Esophagus squamous epithelium (tissue), 5 donors: ENCODE results near the gene SOWAHD. TPM values are rescaled to one million over a fixed set of nuclear protein-coding genes. Genes with fewer than 3 reads are reported as not detected.

Experiments used
- DNase-seq: peaks from one replicate; lab custom pipeline; 2025; lab: John Stamatoyannopoulos, UW
- H3K27ac ChIP-seq, 4 donors: fragments of 200-600 bp; sonication (generic); one replicate each; pipeline ENCODE4 v1.5.1; 2016 to 2019; ENCODE audit warnings: mild to moderate bottlenecking in 1 of 4
- H3K27me3 ChIP-seq, 4 donors: fragments of 200-600 bp; sonication (generic); 1 replicate in 3 of 4; 2 replicates in 1 of 4; pipeline versions ENCODE4 v1.5.1 to v1.6.0; 2017 to 2021; ENCODE audit warnings: antibody characterized with exemption in 1 of 4
- H3K36me3 ChIP-seq, 3 donors: fragments of 200-600 bp; sonication (generic); one replicate each; pipeline ENCODE4 v1.5.1; 2016 to 2019
- H3K4me1 ChIP-seq, 3 donors: fragments of 200-600 bp; sonication (generic); one replicate each; pipeline ENCODE4 v1.5.1; 2017 to 2019
- H3K4me3 ChIP-seq, 4 donors: fragments of 200-600 bp; sonication (generic); 1 replicate in 3 of 4; 2 replicates in 1 of 4; pipeline ENCODE4 v1.5.1; 2016 to 2019; ENCODE audit warnings: mild to moderate bottlenecking in 2 of 4, moderate library complexity in 1 of 4
- H3K9me3 ChIP-seq, 3 donors: fragments of 200-600 bp; sonication (generic); one replicate each; pipeline ENCODE4 v1.5.1; 2016 to 2019
- POLR2A ChIP-seq, 4 donors: fragments of 450-650 bp; IDR thresholded peaks; one replicate each; pipeline ENCODE4 v1.6.1; 2017; ENCODE audit warnings: antibody characterized with exemption in 4 of 4, mild to moderate bottlenecking in 4 of 4, moderate library complexity in 3 of 4
- WGBS, 2 donors: methylation state at CpG; one replicate each; pipeline ENCODE4 v1.1.5; 2018; 5-methylcytosine and 5-hydroxymethylcytosine counted together
- intact Hi-C: fragments of 100-400 bp; cut with DNase I; formaldehyde crosslinking; loops from one replicate; pipeline ENCODE4 v1.15.0; 2022
- total RNA-seq, 4 donors: library from RNA; depleted of rRNA; stranded (reverse); fragments of >200 nt; gene quantifications; one replicate each; pipeline ENCODE4 v1.1.0, GENCODE V29; 2016
- TF ChIP-seq, protein P1 (sequence below), 6 experiments: fragments of 450-650 bp in 4 of 6; fragments of 200-600 bp in 2 of 6; sonication (generic) in 2 of 6; IDR thresholded peaks; one replicate each; pipeline ENCODE4 v1.5.1; 2016 to 2019; ENCODE audit warnings: antibody characterized with exemption in 6 of 6, mild to moderate bottlenecking in 4 of 6, moderate library complexity in 4 of 6
- donor health status: DM: yes; HTN: yes; CAD: no.

The SOWAHD gene
- total RNA-seq, 4 donors from 2014 or later: 0.38 TPM; not detected in 3

DNA sequence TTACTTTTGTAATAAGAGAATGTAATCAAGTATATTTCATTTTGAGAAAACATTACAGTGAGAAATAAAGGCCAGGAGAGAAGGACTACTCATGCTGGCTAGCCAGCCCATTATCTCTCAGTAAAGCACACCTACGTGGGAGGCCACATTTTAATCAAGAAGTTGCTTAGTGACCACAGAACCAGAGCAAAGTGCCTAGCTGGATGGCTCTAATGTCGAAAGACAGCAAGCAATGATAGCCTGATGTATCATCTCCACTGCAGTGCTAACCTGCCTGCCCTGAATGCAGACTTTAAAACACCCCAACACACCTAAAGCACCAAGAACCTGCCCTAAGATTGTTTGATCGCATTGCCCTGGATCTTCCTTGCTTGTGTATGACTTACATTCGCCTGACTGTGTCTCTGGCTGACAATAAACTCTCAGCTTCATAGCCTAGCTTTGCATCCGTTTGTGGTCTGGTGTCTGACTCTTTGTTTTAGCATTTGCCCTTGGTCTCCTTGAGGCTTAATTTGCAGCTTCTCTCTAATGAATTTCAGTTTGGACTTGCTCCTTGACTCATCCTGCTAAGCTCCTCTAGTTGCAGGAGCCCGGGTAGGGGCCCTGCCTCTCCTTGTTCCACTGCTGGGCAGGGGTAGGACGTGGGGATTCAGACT is 31.4 kb upstream of the SOWAHD start:
- intact Hi-C loops: no loop called here
- TF ChIP-seq, protein P1, sequence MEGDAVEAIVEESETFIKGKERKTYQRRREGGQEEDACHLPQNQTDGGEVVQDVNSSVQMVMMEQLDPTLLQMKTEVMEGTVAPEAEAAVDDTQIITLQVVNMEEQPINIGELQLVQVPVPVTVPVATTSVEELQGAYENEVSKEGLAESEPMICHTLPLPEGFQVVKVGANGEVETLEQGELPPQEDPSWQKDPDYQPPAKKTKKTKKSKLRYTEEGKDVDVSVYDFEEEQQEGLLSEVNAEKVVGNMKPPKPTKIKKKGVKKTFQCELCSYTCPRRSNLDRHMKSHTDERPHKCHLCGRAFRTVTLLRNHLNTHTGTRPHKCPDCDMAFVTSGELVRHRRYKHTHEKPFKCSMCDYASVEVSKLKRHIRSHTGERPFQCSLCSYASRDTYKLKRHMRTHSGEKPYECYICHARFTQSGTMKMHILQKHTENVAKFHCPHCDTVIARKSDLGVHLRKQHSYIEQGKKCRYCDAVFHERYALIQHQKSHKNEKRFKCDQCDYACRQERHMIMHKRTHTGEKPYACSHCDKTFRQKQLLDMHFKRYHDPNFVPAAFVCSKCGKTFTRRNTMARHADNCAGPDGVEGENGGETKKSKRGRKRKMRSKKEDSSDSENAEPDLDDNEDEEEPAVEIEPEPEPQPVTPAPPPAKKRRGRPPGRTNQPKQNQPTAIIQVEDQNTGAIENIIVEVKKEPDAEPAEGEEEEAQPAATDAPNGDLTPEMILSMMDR (IDR thresholded peaks at IDR 0.05): no peak
- TF ChIP-seq POLR2A (IDR thresholded peaks at IDR 0.05): no peak
- H3K27me3 ChIP-seq: no peaks in the 10 kb centered on the region
- H3K36me3 ChIP-seq: no peaks in the 10 kb centered on the region
- WGBS, 2 donors: 48 to 56% methylated on average over 7 of the region's 7 CpGs
- no peaks in the 10 kb centered on the region for H3K4me1 ChIP-seq
- no peak for DNase-seq
- no peak overlapping the region for H3K27ac ChIP-seq
- no peaks in the 10 kb centered on the region for H3K9me3 ChIP-seq
- H3K4me3 ChIP-seq: no peak overlapping the region

DNA sequence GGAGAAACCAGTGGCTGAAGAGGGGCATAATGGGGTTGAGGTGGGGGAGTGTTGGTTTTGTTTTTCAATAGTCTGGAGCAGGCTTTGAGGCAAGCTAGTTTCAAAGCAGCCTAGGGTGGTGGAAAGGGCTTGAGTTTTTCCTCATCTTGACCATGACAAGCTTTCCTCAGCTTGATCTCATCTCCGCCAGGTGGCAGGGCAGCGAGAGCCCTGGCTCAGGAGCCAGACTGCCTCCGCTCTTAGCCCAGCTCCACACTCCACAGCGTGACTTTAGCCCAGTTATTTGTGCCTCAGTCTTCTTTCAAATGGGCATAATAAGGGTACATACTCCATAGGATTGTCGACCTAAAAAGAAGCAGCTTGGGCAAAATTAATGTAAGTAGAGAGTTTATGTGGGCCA is 29.9 kb upstream of the SOWAHD start:
- Histone ChIP-seq H3K4me3 (no peak overlapping the region), H3K4me1 (no peaks in the 10 kb centered on the region), H3K27me3 (no peaks in the 10 kb centered on the region), H3K27ac (no peak overlapping the region), H3K9me3 (no peaks in the 10 kb centered on the region), H3K36me3 (no peaks in the 10 kb centered on the region)
- intact Hi-C loops: no loop called here
- whole genome bisulfite sequencing, 2 donors: 29 to 59% methylated on average over 1 to 5 of the region's 5 CpGs
- DNase-seq: no peak
- TF ChIP-seq, protein P1 (IDR thresholded peaks at IDR 0.05): no peak
- TF ChIP-seq POLR2A (IDR thresholded peaks at IDR 0.05): no peak

DNA sequence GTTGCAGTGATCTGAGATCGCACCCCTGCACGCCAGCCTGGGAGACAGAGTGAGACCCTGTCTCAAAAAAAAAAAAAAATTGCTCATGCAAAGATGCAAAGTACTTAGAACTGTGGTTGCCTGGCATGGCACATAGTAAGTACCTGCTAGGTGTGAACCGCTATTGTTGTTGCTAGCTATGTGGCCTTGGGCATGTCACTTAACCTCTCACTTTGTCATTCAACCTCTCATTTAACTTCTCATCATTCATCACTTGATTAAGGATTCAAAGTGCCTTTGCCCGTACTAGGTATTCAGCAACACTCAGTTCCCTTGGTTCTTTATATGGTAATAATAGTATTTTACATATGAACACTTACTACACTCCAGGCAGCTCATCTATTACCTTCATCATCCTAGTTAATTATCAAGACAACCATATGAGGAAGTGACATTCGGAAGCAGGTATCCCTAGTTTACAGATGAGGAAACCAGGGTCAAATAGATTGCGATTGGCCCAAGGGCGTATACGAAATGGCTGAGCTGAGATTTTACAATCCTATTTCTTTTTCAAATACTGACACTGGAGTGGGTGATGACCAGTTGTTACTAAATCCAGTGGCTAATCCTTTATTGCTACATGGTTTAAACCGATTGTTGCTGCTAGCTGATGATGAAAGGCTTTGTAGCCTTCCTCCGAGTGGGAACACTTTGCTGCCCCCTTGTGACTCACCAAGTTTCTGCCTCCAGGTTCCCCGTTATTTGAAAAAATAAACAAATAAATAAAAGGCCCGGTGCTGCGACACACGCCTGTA is 28.8 kb upstream of the SOWAHD start:
- WGBS, 2 donors: 43 to 49% methylated on average over 11 to 14 of the region's 14 CpGs
- intact Hi-C loops: no loop called here

DNA sequence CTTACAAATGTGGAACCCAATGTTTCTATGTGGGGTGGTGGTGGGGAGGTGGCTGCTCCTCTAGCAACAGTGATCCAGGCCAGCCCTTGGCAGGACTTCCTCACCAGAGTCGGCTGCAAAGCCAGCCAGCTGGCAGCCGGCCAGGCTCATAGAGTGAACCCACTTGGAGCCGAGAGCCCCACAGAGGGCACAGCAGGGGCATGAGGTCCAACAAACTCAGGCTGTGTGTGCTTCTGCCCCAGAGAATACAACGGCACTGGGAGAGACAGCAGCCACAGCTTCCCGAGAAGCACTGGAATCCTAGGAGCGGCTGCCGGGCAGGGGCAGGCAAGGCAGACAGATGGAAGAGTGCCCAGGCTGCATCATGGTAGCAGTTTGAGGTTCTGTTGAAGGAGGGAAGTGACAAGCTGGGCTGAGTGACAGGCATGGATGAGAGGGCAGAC is 23.5 kb upstream of the SOWAHD start:
- intact Hi-C loops: no loop called here
- Histone ChIP-seq H3K27ac (no peak overlapping the region), H3K4me1 (no peaks in the 10 kb centered on the region), H3K27me3 (no peaks in the 10 kb centered on the region), H3K36me3 (no peaks in the 10 kb centered on the region), H3K4me3 (no peak overlapping the region), H3K9me3 (no peaks in the 10 kb centered on the region)
- 66% methylated on average over 3 of the region's 7 CpGs; no CpG with 5 or more reads in 1 of the 2 donors for WGBS, 2 donors
- TF ChIP-seq POLR2A (IDR thresholded peaks at IDR 0.05): no peak
- TF ChIP-seq, protein P1 (IDR thresholded peaks at IDR 0.05): no peak
- DNase-seq: no peak

More for the DNA sequence above, 28.8 kb upstream of the SOWAHD start:
- Histone ChIP-seq H3K27ac (no peak overlapping the region), H3K36me3 (no peaks in the 10 kb centered on the region), H3K4me1 (no peaks in the 10 kb centered on the region), H3K9me3 (no peaks in the 10 kb centered on the region), H3K4me3 (no peak overlapping the region), H3K27me3 (no peaks in the 10 kb centered on the region)
- TF ChIP-seq POLR2A (IDR thresholded peaks at IDR 0.05): no peak
- TF ChIP-seq, protein P1 (IDR thresholded peaks at IDR 0.05): peak; percentile 29 to 59 (median 44)
- DNase-seq: no peak

DNA sequence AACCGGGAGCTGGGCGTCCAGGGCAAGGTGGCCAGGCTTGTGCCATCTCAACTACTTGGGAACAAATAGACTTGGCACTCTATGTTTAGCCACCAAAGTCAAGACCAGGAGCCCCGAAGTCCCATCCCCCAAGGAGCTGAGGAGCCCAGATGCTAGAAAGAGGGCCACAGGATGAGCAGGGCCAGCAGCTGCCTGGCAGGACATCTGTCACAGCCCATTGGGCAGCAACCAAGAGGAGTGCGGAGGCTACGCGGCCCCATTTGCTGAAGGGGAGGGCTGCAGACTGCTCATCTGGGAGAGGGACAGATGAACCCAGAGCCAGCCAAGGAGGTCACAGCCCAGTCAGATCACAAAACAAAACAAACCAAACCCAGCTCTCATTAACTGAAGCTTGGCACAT is 22.9 kb upstream of the SOWAHD start:
- H3K27ac ChIP-seq: no peak overlapping the region
- TF ChIP-seq, protein P1 (IDR thresholded peaks at IDR 0.05): no peak
- TF ChIP-seq POLR2A (IDR thresholded peaks at IDR 0.05): no peak
- WGBS, 2 donors: 60 to 81% methylated on average over 1 to 2 of the region's 6 CpGs
- no peak overlapping the region for H3K4me3 ChIP-seq
- H3K36me3 ChIP-seq: no peaks in the 10 kb centered on the region
- H3K9me3 ChIP-seq: no peaks in the 10 kb centered on the region
- intact Hi-C loops: no loop called here
- no peak for DNase-seq
- H3K27me3 ChIP-seq: no peaks in the 10 kb centered on the region
- no peaks in the 10 kb centered on the region for H3K4me1 ChIP-seq
